ENCODE results near the gene ZW10.

DNA sequence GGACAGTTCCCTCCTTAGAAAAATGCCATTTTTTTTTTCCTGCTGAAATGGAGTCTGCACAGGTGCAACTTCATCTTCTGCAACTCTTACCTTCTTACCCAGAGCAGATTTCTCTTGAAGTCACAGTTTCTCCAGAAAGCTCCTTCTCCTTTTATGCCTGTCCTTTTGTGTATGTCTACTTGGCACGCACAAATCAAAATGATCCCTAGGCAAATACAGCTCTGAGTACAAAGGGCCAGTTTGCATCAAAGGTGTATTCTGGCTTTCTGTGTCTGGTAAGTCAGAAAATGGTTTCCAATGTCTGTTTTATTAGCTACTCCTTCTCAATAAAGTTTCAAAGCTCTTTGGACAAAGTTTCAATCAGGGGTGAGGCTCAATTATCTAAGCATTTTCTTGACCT is 8.6 kb upstream of the ZW10 start:
- TF ChIP-seq POLR2A (IDR thresholded peaks at IDR 0.05; ENCODE audit: low read length), result no peak
- TF ChIP-seq GATA1 (IDR thresholded peaks at IDR 0.05; ENCODE audit: low read depth, low read length), result no peak

All from erythroblast (primary cell).